Pancreas (tissue), 10 donors: Measurements from ENCODE around the gene HOXA1. TPM values are rescaled to one million over a fixed set of nuclear protein-coding genes. Genes with fewer than 3 reads are reported as not detected.
"Not testable (repeated sequence)": the region's sequence is repeated elsewhere in the genome, so short reads cannot be mapped to it uniquely, and the experiment has no call there.

Experiments
- ATAC-seq, 4 donors: fragments of 200-7000 bp; cut with Tn5 transposase; one replicate each; pipeline versions ENCODE4 v1.8.0 to v1.9.1; 2020; ENCODE audit warnings: mild to moderate bottlenecking in 4 of 4, moderate library complexity in 4 of 4
- DNase-seq, 6 donors: peaks; one replicate each; pipeline ENCODE4 v3.0.0-alpha.2; 2020
- FAIRE-seq: peaks from 2 replicates; lab custom pipeline; 2012; peaks lifted over from hg19 to GRCh38; lab: Jason Lieb, UNC
- H3K27ac ChIP-seq, 4 donors: fragments of 200-600 bp; sonication (generic); 1 replicate in 3 of 4; 2 replicates in 1 of 4; pipeline versions ENCODE4 v1.5.0 to v1.8.0; 2020
- H3K27me3 ChIP-seq, 4 donors: fragments of 200-600 bp; one replicate each; pipeline ENCODE4 v1.8.0; 2021
- H3K36me3 ChIP-seq, 3 donors: fragments of 200-600 bp; sonication (generic) in 1 of 3; one replicate each; pipeline versions ENCODE4 v1.5.0 to v1.8.0; 2020 to 2021
- H3K4me1 ChIP-seq, 3 donors: fragments of 200-600 bp; one replicate each; pipeline ENCODE4 v1.8.0; 2021
- H3K4me3 ChIP-seq, 4 donors: fragments of 200-600 bp; sonication (generic) in 2 of 4; one replicate each; pipeline versions ENCODE4 v1.5.0 to v1.8.0; 2020 to 2021
- H3K9me3 ChIP-seq, 4 donors: fragments of 200-600 bp; one replicate each; pipeline ENCODE4 v1.8.0; 2021
- CTCF ChIP-seq, 4 donors: fragments of 200-600 bp; sonication (generic) in 3 of 4; IDR thresholded peaks; one replicate each; pipeline versions ENCODE4 v1.5.0 to v1.8.0; 2021; ENCODE audit warnings: antibody characterized with exemption in 4 of 4
- WGBS, 2 donors: extraction: QIAGEN DNeasy Blood & Tissue Kit; methylation state at CpG; one replicate each; pipeline ENCODE4 v1.1.7; 2013; 5-methylcytosine and 5-hydroxymethylcytosine counted together
- intact Hi-C, 3 donors: fragments of 100-400 bp; cut with DNase I; formaldehyde crosslinking; loops; one replicate each; pipeline versions ENCODE4 v1.11.1 to v1.14.2; 2022
- polyA plus RNA-seq, 2 donors: library from polyadenylated mRNA; stranded (reverse); fragments of 200-250 nt; gene quantifications; one replicate each; pipeline ENCODE4 v1.2.3, GENCODE V29; 2013
- total RNA-seq, 6 donors: library from RNA; stranded (reverse); fragmentation: NEBNext Ultra II Directional in 4 of 6; extraction: Animal tissue kit (Norgen Biotek cat#: 25700) in 4 of 6; gene quantifications; one replicate each; pipeline versions ENCODE4 v1.2.1 to v1.2.4, GENCODE V29; 2021 to 2023
- donor health status: healthy with polysubstance abuse.
- donor health status: DM: no; HTN: no; CAD: no; lungs with moderate emphysema.
- donor health status: DM: no; HTN: no; CAD: no.
- donor health status: control.
- donor health status: control.
- donor health status: Bipolar disorder and iron deficiency.
- donor health status: DM: yes; HTN: yes; CAD: no.
- donor health status: DM: no; HTN: no; CAD: no.
- donor health status: DM: no; HTN: no; CAD: no.
- donor health status: DM: yes; HTN: yes; CAD: no.

The HOXA1 gene
- total and polyA plus RNA-seq, 8 donors, result 0.05 to 0.16 (median 0.12) TPM; not detected in 5

GRCh38 chr7:27046854-27047549 is 48.8 kb downstream of the HOXA1 start:
- FAIRE-seq, result no peak
- 84 to 91% methylated on average over 7 of the region's 7 CpGs for WGBS, 2 donors
- H3K4me1 ChIP-seq, result no peaks in the 10 kb centered on the region
- H3K27me3 ChIP-seq, result no peaks in the 10 kb centered on the region
- no peak overlapping the region for H3K4me3 ChIP-seq
- ATAC-seq, result no peak
- TF ChIP-seq CTCF (IDR thresholded peaks at IDR 0.05), result no peak
- H3K27ac ChIP-seq, result no peak overlapping the region
- H3K36me3 ChIP-seq, result no peaks in the 10 kb centered on the region
- no peak for DNase-seq
- intact Hi-C loops, result no loop called here
- H3K9me3 ChIP-seq, result no peaks in the 10 kb centered on the region

DNA sequence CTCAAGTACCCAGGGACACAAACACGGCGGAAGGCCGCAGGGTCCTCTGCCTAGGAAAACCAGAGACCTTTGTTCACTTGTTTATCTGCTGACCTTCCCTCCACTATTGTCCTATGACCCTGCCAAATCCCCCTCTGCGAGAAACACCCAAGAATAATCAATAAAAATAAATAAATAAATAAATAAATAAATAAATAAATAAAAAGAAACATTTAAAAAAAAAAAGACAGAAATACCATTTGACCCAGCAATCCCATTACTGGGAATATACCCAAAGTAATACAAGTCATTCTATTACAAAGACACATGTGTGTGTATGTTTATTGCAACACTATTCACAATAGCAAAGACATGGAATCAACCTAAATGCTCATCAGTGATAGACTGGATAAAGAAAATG is 49.8 kb downstream of the HOXA1 start:
- DNase-seq, ATAC-seq, intact Hi-C loops, H3K36me3 ChIP-seq, H3K27ac ChIP-seq, H3K9me3 ChIP-seq, FAIRE-seq, H3K27me3 ChIP-seq, H3K4me3 ChIP-seq, H3K4me1 ChIP-seq: not testable (repeated sequence)
- WGBS, 2 donors, result 50 to 60% methylated on average over 1 of the region's 4 CpGs

GRCh38 chr7:27045066-27045465 is 50.7 kb downstream of the HOXA1 start:
- H3K4me3 ChIP-seq, H3K27ac ChIP-seq, H3K4me1 ChIP-seq, H3K27me3 ChIP-seq, FAIRE-seq, H3K9me3 ChIP-seq, intact Hi-C loops, ATAC-seq, DNase-seq, H3K36me3 ChIP-seq: not testable (repeated sequence)
- WGBS, 2 donors, result 88 to 94% methylated on average over 17 to 28 of the region's 28 CpGs

Other genes starting within 250 kb of the HOXA1 start
- gene SKAP2, start 231.4 kb downstream of the HOXA1 start, total RNA-seq, result 10 to 100 TPM in 1 of 6 donors, 1 to 10 TPM in 5; 3.7 to 16.3 (median 5.6) TPM
- 1 to 10 TPM; 2.9 to 3.0 TPM for gene SKAP2, start 231.4 kb downstream of the HOXA1 start, polyA plus RNA-seq
- under 1 TPM in 5 of 6 donors, not detected in 1; 0.09 to 0.53 (median 0.12) TPM for gene HOXA2, start 6.7 kb upstream of the HOXA1 start, total RNA-seq
- gene HOXA2, start 6.7 kb upstream of the HOXA1 start, polyA plus RNA-seq, result under 1 TPM; 0.27 to 0.28 TPM
- under 1 TPM; 0.19 to 0.98 (median 0.25) TPM for gene HOXA4, start 34.8 kb upstream of the HOXA1 start, total RNA-seq
- 1 to 10 TPM; 1.9 to 2.4 TPM for gene HOXA4, start 34.8 kb upstream of the HOXA1 start, polyA plus RNA-seq
- 1 to 10 TPM in 1 of 6 donors, under 1 TPM in 4, not detected in 1; 0.24 to 1.4 (median 0.76) TPM for gene HOXA5, start 47.7 kb upstream of the HOXA1 start, total RNA-seq
- gene HOXA5, start 47.7 kb upstream of the HOXA1 start, polyA plus RNA-seq, result 1 to 10 TPM in 1 of 2 donors, under 1 TPM in 1; 0.95 to 1.2 TPM
- under 1 TPM in 1 of 6 donors, not detected in 5; 0.34 TPM for gene HOXA6, start 51.8 kb upstream of the HOXA1 start, total RNA-seq
- gene HOXA6, start 51.8 kb upstream of the HOXA1 start, polyA plus RNA-seq, result under 1 TPM in 1 of 2 donors, not detected in 1; 0.12 TPM
- 1 to 10 TPM in 1 of 6 donors, under 1 TPM in 4, not detected in 1; 0.13 to 1.9 (median 0.43) TPM for gene HOXA3, start 56.6 kb upstream of the HOXA1 start, total RNA-seq
- under 1 TPM; 0.38 to 0.56 TPM for gene HOXA3, start 56.6 kb upstream of the HOXA1 start, polyA plus RNA-seq
- gene HOXA7, start 60.7 kb upstream of the HOXA1 start, total RNA-seq, result under 1 TPM in 3 of 6 donors, not detected in 3; 0.06 to 0.19 (median 0.17) TPM
- under 1 TPM; 0.15 to 0.49 TPM for gene HOXA7, start 60.7 kb upstream of the HOXA1 start, polyA plus RNA-seq
- gene HOXA9, start 69.5 kb upstream of the HOXA1 start, total RNA-seq, result under 1 TPM in 1 of 6 donors, not detected in 5; 0.13 TPM
- gene HOXA9, start 69.5 kb upstream of the HOXA1 start, polyA plus RNA-seq, result under 1 TPM in 1 of 2 donors, not detected in 1; 0.09 TPM
- gene HOXA10, start 78.3 kb upstream of the HOXA1 start, total RNA-seq, result under 1 TPM in 4 of 6 donors, not detected in 2; 0.09 to 0.18 (median 0.14) TPM
- not detected for gene HOXA10, start 78.3 kb upstream of the HOXA1 start, polyA plus RNA-seq
- not detected for gene HOXA11, start 89.2 kb upstream of the HOXA1 start, total RNA-seq
- not detected for gene HOXA11, start 89.2 kb upstream of the HOXA1 start, polyA plus RNA-seq
- under 1 TPM in 1 of 6 donors, not detected in 5; 0.03 TPM for gene HOXA13, start 104.1 kb upstream of the HOXA1 start, total RNA-seq
- not detected for gene HOXA13, start 104.1 kb upstream of the HOXA1 start, polyA plus RNA-seq
- gene EVX1, start 146.8 kb upstream of the HOXA1 start, total RNA-seq, result not detected
- under 1 TPM in 1 of 2 donors, not detected in 1; 0.05 TPM for gene EVX1, start 146.8 kb upstream of the HOXA1 start, polyA plus RNA-seq